Hair follicle dermal papilla cell (primary cell): ENCODE results near the gene ESPN. TPM values are rescaled to one million over a fixed set of nuclear protein-coding genes. Genes with fewer than 3 reads are reported as not detected.

Source experiments
- small RNA-seq: library from RNA; depleted of rRNA; stranded (forward); fragments of <200 nt; gene quantifications from one replicate; pipeline ENCODE3, GENCODE V24; 2012
- total RNA-seq: library from RNA; depleted of rRNA; stranded (reverse); fragments of >200 nt; gene quantifications from 2 replicates; pipeline ENCODE4 v1.2.3, GENCODE V29; 2012

Gene ESPN, protein sequence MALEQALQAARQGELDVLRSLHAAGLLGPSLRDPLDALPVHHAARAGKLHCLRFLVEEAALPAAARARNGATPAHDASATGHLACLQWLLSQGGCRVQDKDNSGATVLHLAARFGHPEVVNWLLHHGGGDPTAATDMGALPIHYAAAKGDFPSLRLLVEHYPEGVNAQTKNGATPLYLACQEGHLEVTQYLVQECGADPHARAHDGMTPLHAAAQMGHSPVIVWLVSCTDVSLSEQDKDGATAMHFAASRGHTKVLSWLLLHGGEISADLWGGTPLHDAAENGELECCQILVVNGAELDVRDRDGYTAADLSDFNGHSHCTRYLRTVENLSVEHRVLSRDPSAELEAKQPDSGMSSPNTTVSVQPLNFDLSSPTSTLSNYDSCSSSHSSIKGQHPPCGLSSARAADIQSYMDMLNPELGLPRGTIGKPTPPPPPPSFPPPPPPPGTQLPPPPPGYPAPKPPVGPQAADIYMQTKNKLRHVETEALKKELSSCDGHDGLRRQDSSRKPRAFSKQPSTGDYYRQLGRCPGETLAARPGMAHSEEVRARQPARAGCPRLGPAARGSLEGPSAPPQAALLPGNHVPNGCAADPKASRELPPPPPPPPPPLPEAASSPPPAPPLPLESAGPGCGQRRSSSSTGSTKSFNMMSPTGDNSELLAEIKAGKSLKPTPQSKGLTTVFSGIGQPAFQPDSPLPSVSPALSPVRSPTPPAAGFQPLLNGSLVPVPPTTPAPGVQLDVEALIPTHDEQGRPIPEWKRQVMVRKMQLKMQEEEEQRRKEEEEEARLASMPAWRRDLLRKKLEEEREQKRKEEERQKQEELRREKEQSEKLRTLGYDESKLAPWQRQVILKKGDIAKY
- total RNA-seq = not detected in 2 replicates

GRCh38 chr1:6424619-6425593 is at the start of gene ESPN:
Gene ESPN (plus strand): TSS chr1:6424776. CDS start chr1:6424956, 180 bp downstream.

DNA sequence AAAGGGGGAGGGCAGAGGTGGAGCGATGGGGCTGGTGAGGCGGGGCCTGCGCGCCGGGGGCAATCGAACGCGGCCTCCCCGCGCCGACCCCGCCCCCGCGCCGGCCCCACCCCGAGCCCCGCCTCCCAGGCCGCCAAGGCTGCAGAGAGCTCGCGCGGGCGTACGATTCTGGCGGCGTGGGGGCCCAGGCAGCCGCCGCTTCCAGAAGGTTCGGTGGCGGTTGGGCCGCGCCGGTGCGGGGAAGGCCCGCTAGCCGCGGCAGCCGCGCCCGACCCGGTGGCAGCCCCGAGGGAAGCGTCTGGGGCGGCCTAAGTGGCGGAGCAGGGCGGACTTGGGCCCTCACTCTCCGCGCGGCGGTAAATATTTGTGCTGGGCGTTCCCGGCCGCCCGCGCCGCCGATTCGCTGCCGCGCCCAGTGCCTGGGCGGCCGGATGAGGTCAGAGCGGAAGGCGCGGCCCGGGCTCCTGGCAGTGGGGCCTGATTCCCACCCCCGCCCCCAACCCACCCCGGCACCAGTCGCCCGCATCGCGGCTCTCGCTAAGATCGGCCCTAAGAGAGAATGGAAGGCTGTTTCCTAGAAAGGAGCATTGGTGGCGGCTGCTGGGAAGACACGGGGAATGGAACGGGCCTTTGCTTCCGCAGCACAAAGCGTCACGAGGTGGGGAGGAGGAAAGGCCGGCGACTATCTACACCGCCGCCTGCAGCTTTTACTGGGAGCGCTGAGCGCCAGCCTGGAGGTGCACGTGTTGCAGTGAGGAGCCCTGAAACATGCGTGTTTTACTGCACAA is 31.0 kb upstream of the ESPN start, which contains the start of gene ACOT7:
ACOT7 (minus strand) TSS at position 368 of the 788 bp plus-strand sequence. CDS start 368 bp downstream, outside the sequence.

DNA sequence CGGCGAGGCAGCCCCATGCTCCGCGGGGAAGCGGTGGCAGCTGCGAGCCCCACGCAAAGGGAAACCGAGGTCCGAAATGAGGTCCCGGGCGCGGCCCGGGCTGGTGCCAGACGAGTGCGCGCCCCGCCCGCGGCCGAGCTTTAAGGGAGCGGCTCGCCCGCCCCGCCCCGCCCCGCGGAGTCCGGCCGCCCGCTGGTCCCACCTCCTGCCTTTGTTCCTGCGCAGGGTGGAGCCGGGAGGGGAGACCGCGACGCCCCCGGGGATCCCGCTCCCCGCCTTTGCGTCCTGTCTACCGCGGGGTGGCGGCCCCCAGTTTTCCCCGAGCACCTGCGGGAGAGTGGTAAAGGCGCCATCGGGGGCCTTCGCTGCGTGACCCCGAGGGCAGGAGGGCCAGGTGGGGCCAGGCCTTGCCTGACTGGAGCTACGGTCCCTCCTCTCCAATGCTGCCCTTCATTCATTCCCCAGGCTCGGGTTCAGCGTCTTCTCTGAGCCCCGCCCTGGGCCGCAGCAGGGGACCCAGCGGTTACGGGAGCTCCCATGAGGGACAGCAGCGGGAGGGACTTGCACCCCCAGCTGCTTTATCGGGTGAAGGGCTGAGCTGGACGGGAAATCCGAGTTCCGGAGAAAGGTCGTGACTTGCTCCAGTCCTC is 4.6 kb upstream of the ESPN start, which contains the start of gene HES2:
HES2 (minus strand) TSS at position 116 of the 650 bp plus-strand sequence; CDS start at position 17, 99 bp downstream.

GRCh38 chr1:6466023-6466422 is 41.4 kb downstream of the ESPN start, which contains the start of gene TNFRSF25:
Gene TNFRSF25 (minus strand): TSS chr1:6466173. CDS start chr1:6466107, 66 bp downstream.

DNA sequence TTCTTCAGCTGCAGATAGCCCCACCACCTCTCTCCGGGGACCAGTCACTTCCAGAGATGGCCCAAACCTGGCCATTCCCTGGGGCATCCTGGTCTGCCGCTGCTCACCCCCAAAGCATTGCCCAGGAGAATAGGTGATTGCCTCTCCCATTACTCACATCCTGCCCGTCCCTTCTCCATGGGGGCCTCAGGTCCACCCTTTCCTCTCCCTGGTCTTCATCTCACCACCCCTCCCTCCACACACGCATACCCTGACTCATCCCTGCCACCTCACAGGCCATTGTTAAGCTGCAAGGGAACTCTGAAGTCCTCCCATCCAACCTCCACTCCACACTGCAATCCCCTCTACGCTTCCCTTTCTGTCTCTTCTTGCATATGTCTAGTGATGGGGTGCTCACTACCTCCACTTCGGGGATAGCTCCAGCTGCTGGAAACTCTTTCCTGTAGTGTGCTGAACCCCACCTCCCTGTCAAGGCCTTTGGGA is 66.9 kb downstream of the ESPN start, which contains the start of gene PLEKHG5:
PLEKHG5 (minus strand) TSS at position 188 of the 483 bp plus-strand sequence. CDS start 14,096 bp downstream, outside the sequence.

Small RNA genes within 50 kb of the gene (small RNA-seq; reads per million reads assigned to genes)
- gene MIR4252 = not detected

Other genes starting within 250 kb of the ESPN start
- 0.12 and 0.16 TPM in 2 replicates for gene CHD5, start 244.5 kb upstream of the ESPN start, total RNA-seq
- gene RPL22, start 225.2 kb upstream of the ESPN start, total RNA-seq = 70.1 and 76.5 TPM in 2 replicates
- gene RNF207, start 218.7 kb upstream of the ESPN start, total RNA-seq = 5.8 and 16.1 TPM in 2 replicates
- 62.7 and 77.6 TPM in 2 replicates for gene ICMT, start 188.8 kb upstream of the ESPN start, total RNA-seq
- gene HES3, start 180.6 kb upstream of the ESPN start, total RNA-seq = not detected in 2 replicates
- 15.1 and 18.3 TPM in 2 replicates for gene GPR153, start 163.7 kb upstream of the ESPN start, total RNA-seq
- gene ACOT7, start 31.0 kb upstream of the ESPN start, total RNA-seq = 12.0 and 17.7 TPM in 2 replicates
- under 0.01 TPM in 1 of 2 replicates, not detected in the other for gene HES2, start 4.9 kb upstream of the ESPN start, total RNA-seq
- gene TNFRSF25, start 41.4 kb downstream of the ESPN start, total RNA-seq = 2.8 and 3.4 TPM in 2 replicates
- 12.6 and 18.0 TPM in 2 replicates for gene PLEKHG5, start 66.9 kb downstream of the ESPN start, total RNA-seq
- gene NOL9, start 129.7 kb downstream of the ESPN start, total RNA-seq = 30.2 and 38.9 TPM in 2 replicates
- gene TAS1R1, start 130.5 kb downstream of the ESPN start, total RNA-seq = 0.49 and 0.65 TPM in 2 replicates
- 12.9 and 14.0 TPM in 2 replicates for gene ZBTB48, start 155.2 kb downstream of the ESPN start, total RNA-seq
- 70.1 and 70.9 TPM in 2 replicates for gene KLHL21, start 178.1 kb downstream of the ESPN start, total RNA-seq
- gene PHF13, start 189.0 kb downstream of the ESPN start, total RNA-seq = 14.9 and 15.6 TPM in 2 replicates
- 16.5 and 17.2 TPM in 2 replicates for gene THAP3, start 200.1 kb downstream of the ESPN start, total RNA-seq